RKO (cell line): ENCODE results near the gene CSGALNACT2.

Experiments
- DNase-seq: peaks from one replicate; pipeline ENCODE4 v3.0.0-alpha.2; 2016; ENCODE audit warnings: low spot score

CSGALNACT2 gene

DNA sequence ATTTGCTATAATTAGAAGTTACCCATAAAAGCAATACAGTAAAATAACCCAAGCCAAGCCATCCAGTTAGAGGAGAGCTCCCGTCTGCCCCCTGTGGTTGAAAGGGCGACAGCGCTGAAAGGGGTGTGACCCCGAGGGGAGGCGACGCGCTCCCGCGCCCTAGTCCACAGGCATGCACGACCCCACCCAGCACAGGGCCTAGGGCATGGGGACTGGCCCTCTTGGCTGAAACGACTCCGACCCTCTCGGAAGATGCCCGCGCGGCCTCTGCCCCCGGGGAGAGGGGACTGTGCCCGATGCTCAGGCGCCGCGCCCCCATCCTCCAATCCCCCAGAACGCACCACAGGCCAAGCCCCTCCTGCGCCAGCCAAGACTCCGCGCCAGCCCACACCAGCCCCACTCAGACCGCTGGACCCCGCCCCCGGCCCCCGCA lies 64.0 kb downstream of the CSGALNACT2 start:
- DNase-seq = no peak

DNA sequence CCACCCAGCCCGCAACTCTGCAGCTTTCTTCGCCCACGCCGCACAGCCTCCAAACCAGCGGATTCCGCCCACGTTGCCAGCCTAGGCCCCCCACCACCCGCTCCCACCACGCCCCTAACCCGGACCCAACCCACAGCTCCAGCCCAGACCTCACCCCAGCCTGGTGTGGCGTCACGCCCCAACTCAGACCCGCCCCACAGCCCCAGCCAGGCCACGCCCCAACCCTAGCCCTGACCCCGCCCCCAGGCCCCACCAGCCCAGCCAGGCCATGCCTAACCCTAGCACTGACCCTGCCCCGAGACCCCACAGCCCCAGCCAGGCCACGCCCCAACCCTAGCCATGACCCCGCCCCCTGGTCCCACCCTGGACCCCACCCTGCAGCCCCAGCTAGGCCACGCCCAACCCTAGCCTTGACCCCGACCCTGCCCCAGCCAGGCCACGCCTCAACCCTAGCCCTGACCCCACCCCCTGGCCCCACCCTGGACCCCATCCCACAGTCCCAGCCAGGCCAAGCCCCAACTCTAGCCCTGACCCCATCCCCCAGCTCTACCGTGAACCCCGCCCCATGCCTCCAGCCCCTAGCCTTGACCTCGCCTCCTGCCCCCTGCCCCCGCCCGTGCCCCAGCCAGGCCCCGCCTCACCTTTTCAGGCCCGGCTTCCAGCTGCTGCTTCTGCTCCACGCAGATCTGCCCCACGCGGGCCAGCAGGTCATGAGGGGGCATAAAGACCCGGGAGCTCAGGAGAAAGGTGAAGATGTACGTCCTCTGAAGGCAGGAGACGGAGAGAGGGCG lies 64.6 kb downstream of the CSGALNACT2 start:
- DNase-seq = no peak

DNA sequence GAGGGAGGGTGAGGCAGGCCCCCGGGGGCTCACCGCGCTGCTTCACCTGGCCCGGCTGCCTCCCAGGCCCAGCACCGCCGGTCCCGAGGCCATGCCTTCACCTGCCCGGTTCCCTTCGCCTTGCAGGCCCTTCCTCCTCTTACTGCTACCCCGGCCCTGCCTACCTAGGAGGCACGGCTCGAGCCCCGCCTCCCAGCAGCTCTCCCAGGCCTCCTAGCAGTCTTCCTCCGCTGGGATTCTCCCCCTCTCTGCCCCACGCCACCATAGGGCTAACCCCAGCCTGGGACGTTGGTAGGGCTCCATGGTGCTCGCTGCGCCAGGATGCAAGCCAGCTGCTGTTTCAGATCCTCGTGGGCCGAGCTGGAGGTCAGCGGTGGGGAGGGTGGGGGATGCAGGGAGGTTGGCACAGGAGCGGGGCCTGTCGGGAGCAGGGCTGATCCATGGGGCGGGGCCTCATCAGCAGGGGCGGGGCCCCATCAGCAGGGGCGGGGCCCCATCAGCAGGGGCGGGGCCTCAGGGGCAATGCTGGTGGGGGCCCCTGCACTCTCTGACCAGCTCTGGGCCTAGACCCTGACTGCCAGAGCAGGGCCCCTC lies 65.3 kb downstream of the CSGALNACT2 start:
- DNase-seq = no peak

DNA sequence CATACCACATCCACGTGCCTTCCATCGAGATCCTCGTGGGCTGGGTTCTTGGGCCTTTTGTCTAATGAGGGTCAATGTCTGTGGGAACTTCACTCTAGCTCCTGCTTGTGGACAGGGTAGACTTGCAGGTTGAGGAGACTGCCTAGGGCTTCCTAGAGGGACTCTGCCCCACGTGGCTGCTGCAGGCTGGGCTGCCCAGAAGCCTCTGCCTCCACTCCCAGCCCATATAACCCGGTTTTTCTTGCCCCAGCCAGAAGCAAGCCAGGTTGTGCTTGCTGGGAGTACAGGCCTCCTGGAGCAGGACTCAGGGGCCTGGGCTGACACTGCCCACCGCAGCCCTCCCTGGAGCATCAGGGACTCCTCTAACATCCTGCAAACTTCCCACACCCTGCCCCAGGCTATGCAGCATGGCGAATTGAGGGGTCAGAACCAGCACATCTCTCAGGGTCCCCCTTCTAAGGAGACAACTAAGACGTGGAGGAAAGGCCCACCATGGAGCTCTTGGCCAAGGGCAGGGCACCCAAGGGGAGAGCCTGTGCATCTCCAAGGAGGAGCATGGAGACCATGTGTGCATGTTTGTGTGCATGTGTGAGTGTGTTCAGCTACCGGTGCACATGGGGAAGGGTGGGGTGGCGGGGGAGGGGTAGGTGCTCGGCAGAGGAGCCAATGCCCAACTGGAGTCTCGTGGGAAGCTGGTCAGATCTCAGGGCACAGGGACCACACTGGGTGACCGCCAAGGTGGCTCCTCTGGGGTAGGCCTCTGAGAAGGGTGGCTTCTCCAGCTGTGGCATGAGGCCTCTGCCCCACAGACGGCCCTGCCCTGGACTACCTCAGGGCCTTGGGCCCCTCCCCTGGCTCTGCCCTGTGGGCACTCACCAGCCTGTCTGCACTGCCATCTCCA lies 66.0 kb downstream of the CSGALNACT2 start:
- no peak for DNase-seq

DNA sequence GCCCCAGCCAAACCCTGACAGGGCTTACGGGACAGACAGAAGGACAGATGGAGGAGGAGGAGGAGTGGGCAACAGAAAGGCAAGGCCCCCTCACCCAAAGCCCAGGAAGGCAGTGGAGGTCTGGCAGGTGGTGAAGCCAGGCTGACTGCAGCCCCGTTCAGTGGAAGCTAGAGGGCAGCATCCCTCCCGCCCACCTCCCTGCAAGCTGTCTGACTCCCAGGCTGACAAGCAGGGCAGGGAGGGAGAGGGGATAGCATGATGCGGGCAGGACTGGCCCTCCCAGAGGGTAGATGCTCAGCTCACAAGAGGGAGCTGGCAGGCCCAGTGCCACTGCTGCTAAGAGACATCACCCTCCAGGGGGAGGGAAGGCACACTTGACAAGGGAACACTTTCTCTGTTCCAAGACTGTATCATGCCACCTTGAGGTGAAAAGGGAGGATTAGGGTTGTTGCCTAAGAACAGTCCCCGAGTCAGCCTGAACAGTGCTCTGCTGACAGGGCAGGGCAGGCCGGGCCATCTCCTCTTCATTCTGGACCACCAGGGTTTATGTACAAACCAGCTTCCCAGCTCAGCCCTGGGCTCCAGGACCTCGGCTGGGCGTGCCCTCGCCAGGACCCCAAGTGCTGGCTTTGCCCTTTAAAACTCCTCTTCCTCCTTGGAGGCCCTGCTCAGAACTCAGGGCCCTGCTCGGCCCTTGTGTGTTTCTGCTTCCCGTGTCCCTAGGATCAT lies 66.9 kb downstream of the CSGALNACT2 start:
- DNase-seq = peak; percentile 76

DNA sequence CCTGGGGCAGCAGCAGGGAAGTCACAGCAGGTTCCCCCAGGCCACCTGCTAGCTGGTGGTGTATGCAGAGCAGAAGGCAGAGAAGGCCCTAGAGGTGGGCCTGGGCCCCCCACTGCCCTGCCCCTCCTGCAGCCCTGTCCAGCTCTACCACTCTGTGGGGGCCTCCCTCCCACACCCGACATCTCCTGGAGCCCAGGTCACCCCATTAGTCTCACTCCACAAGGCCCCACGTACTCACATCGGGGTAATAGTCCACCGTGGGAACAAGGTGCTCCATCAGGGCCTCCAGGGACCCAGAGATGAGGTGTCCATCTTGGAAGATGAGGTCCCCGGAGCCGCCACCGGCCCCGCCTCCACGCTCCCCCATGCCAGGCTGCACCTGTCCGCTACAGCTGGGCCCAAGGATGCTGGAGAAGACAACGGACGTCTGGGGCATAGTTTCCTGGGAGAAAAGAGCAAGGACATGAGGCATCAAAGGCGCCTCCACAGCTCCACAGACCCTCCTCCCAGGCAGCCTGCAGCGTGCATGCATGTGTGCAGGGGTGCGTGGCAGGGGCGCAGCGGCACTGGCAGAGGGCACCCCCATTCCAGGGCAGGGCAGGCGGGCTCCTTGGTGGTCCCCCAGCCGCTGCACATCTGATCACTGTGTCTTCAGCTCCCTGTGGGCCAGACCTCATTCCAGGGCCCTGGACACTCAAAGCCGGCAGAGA lies 67.6 kb downstream of the CSGALNACT2 start:
- no peak for DNase-seq

DNA sequence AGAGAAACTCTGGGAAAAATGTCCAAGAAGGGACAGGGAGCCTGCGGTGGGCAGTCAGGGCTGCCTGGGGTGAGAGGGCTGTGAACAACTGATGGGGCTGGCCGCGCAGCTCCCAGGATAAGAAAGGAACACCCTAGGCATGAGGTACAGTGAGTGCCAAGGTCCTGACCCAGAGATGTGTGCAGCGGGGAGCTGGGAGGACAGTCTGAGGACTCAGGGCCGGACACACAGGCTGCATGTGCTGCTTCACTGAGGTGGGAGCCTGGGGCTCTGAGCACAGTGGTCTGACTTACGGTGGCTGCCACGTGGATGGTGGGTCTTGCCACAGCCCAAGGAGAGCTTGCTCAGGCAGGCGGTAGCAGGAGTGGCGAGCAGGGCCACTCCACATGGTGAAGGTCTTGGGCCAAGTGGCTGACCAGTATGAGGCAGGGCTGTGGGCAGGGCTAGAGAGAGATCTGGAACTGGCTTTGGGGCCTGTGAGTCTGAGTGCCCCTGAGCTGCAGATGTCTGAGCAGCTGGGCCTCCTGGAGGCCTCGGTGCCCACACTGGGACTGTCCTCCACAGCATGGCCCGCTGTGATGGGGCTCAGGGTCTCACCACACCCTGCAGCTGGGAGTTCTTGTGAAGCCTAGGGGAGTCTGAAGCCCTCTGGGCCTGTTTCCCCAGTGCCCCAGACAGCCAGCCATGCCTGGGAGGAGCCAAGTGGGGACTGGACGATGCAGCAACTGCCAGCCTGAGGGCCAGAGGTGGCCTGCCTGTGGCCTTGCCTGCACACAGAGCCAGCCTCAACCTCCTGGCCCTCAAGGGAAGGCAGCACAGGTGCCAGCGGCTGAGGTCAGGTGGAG lies 68.4 kb downstream of the CSGALNACT2 start:
- no peak for DNase-seq

DNA sequence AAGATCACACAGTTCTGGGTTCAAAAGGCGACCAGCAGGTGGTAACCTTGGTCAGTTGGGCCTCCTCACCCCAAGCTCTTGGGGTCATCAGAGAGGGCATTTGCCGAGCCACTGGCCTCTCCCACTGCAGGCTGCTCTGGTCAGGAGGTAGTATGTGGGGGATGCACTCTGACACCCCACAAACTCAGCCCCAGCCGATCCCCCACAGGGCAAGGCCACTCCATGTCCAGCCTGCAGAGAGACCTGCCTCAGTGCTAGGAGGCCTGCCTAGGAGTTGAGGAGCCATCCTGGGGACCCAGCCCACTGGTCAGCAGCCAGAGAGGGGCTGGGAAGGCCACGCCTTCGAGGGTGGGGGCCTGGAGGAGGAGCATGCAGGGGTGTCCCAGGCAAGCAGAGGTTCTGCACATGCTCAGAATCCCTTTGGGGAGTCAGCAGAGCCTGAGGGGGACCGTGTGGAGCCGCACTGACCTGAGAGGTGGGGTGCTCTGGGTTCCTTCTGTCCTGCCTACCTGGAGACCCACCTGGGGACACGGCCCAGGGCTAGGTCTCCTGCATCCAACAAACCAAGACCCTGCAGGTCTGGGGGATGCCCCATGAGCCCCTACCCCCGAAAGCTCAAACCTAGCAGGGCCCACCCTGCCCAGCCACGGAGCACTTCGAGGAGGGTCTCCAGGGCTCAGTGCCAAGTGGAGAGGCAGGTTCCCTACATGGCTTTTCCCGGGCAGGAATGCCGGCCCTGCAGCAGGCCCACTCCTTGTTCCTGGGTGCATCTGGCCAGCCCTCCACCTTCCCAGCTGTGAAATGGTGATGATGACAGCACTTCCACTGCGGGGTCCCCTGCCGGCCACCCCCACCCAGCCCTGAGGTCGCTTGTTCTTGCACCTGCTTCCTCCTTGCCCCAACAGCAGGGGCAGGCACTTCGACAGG lies 70.2 kb downstream of the CSGALNACT2 start:
- DNase-seq = no peak

DNA sequence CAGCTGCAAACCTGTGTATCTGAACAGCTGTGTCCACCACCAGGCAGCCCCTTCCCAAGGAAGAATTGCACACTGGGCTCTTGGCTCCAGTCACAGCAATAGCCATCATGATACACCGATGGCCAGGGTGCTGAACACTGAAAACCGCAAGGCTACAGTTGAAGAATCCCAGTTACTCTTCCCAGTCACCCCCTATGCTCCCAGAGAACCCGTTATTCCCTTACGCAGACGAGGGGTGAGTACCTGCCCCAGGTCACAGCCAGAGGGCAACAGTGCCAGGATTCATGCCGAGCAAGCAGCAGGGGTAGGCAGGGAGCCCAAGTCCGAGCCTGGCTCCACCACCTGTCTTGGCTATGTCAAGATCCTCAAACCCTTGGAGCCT lies 70.8 kb downstream of the CSGALNACT2 start:
- no peak for DNase-seq

DNA sequence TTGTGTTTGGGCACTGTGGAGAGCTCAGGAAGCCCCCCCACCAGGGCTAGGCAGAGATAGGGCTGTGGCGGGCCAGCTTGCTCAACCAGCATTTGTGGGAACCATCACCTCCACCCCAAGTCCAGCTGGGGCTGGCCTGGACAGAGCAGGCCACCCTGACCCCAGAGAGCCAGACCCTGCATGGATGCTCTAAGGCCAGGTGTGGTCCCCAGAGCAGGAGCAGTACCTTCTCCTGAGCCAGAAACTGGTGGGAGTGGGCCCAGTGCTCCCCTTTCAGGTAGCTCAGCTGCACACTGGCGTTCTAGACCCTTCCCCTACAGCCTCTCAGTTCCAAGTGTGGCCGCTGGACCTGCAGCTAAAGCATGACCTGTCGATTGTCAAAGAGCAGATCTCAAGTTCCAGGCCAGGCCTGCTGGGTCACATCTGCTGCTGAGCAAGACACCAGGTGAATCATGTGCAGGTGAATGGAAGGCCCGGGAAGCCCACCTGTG lies 71.5 kb downstream of the CSGALNACT2 start:
- DNase-seq = no peak

DNA sequence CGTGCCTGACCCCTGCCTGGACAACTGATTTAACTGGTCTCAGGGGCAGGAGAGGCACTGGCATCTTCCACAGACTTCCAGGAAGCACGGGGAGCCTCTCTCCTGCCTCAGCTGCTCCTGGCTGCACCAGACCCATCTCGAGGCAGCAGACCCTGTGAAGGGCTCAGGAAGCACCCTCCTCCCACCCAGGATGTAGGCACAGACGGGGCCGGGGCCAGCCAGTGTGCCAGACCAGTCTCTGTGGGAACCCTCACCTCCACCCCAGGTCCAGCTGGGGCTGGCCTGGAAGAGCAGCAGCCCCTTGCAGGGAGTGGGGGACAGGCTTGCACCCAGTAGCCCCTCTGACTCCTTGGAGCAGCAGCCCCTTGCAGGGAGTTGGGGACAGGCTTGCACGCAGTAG lies 72.3 kb downstream of the CSGALNACT2 start:
- DNase-seq = no peak

DNA sequence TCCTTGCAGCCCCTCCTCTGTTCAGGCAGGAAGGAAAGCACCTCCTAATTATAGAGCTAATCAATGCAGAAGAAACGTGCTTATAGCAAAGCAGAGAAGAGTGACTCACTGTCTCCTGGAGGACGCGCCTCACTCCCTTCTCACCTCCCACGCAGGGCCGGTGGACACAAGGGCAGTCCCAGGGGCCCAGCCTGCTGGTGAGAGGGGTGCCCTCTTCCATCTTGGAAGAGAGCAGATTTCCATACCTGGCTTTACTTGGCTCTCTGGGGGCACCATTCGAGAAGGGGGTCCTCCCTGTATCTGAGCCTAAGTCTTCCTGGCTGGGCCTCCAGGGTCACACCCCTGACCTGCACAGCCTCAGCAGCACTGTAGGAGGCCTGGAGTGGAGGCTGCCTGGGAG lies 72.8 kb downstream of the CSGALNACT2 start:
- DNase-seq = peak; percentile 18

DNA sequence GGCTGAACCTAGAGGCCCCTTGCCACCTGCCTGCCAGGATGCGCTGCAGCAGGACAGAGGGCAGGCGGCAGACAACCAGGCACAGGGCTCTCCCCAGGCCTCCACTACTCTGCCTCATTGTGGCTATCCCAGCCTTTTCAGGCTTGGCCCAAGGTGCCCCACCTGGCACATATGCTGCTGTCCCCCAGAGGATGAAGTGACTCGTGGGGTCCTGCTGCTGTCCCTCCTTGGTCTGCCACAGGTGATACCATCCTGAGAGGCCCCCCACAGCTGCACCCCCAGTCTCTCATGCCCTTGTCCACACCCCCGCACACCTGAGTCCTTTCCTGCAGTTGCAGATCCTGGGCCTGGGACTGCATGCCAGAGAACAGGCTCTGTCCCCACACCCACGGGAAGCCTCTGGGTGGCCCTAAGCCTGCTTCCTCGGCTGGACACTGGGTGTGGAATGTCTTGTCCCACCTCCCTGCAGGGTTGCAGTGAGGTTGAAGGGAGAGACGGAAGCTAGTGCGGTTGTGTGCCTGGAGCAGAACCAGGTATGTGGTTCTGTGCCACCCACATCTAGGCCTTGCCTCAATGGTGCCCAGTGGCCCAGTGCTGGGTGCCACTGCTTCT lies 73.3 kb downstream of the CSGALNACT2 start:
- no peak for DNase-seq

DNA sequence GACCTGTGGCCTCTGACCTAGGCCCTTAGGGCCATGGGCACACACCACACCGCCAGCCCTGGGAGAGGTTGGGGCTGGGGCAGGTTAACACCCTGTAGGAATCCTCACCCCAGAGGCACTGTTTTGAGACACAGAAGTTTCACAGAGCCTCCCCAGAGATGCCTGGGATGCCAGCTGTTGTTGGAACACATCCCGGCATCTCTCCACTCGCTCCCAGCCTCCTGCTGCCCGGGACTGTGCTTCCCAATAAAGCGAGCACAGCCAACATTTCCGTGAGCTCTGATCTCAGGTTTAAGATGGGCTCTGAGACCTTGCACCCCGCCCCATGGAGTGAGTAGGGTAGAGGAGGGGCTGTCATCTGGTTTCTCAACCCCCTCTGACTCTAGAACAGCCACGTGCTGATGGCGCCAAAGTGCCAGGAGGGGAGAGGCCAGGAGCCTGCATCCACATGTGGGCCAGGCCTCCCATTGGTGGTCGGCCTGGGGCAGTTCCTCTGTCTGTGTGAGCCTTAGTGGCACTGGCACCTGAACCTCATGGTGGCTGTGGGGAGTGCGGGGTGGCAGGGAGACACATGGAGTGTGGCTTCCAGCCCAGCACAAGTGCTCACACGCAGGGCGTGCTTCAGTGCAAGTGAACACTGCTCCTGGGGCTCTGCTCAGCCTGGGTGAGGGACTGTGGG lies 73.9 kb downstream of the CSGALNACT2 start:
- no peak for DNase-seq

DNA sequence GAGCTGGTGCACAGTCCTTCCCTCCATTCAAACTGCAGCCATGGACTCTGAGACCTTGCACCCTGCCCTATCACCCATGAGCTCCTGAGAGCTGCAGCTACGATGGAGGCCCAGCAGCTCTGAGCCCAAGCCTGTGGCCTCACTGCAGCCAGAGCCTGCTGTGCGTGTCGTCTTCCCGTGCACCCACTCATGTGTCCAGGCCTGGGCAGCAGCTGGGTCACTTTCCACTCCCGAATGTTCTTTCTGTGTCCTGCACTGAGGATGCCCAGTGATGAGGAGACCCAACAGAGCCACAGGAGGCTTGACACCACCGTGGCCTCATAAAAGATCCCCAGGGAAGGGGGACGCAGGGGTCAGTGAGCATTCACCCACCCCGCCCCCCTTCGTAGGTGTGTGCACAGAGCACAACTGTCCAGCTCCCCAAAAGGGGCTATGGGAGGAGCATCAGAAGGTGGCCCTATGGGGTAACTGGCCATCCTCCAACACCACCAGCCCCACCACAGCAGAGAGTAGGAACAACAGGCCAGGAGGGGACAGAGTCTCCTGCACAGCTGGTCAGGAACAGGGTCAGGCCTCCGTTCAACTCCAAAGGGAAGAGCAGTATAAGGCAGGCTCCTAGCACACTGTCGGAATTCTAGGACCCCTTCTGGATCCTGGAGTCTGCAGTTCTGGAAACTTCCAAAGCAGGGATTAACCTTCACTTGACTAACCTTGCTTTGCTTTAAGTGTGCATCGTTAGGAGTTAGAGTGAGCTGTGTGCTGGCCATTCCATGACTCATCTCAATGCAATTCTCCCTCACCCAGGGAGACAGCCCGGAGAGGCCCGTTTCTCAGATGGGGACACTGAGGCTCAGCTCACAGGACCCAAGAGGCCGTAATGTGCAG lies 76.1 kb downstream of the CSGALNACT2 start:
- peak; percentile 39 for DNase-seq

DNA sequence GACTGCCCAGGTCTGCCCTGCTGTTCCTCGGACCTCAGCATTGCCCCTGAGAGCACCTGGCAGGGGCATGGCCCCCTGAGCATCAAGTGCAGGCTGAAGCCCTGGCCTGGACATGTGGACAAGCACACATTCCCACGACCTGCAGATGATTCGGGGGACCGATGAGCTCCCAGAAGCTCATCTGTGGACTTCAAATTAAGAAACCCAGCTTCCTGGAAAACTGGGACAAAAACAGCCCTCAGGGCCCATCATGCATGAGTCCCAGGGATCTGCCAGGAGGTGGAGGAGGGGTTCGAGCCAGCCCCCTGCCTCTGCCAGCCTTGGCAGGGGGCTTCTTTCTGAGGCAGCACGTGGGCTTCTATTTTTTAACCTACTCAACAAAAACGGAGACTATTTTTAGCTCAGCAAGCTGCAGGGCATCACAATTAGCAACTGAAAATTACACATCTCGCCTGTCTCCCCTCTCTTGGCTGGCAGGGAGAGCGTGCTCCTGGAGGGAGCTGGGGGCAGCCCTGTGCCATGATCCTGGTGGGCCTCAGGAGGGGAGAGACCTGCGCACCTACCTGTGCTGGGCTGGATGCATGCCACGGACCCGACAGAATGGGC lies 76.8 kb downstream of the CSGALNACT2 start:
- no peak for DNase-seq
